Sciatic nerve (tissue), 2 donors: Measurements from ENCODE around the gene VN1R4. TPM values are rescaled to one million over a fixed set of nuclear protein-coding genes. Genes with fewer than 3 reads are reported as not detected.
"Not testable (repeated sequence)": the region's sequence is repeated elsewhere in the genome, so short reads cannot be mapped to it uniquely, and the experiment has no call there.

Experiments
- ATAC-seq: fragments of 200-7000 bp; cut with Tn5 transposase; one replicate; pipeline ENCODE4 v1.9.1; 2020; ENCODE audit warnings: mild to moderate bottlenecking, moderate library complexity
- DNase-seq: peaks from one replicate; pipeline ENCODE4 v3.0.0-alpha.2; 2020; ENCODE audit warnings: low spot score
- intact Hi-C: fragments of 100-400 bp; cut with DNase I; formaldehyde crosslinking; loops from one replicate; pipeline ENCODE4 v1.14.2; 2022
- total RNA-seq: library from RNA; stranded (reverse); fragmentation: NEBNext Ultra II Directional; extraction: Animal tissue kit (Norgen Biotek cat#: 25700); gene quantifications from one replicate; pipeline ENCODE4 v1.2.1, GENCODE V29; 2021
- donor health status: DM: no; HTN: no; CAD: no.
- donor health status: DM: no; HTN: no; CAD: no.

The VN1R4 gene, protein sequence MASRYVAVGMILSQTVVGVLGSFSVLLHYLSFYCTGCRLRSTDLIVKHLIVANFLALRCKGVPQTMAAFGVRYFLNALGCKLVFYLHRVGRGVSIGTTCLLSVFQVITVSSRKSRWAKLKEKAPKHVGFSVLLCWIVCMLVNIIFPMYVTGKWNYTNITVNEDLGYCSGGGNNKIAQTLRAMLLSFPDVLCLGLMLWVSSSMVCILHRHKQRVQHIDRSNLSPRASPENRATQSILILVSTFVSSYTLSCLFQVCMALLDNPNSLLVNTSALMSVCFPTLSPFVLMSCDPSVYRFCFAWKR
- not detected for total RNA-seq

DNA sequence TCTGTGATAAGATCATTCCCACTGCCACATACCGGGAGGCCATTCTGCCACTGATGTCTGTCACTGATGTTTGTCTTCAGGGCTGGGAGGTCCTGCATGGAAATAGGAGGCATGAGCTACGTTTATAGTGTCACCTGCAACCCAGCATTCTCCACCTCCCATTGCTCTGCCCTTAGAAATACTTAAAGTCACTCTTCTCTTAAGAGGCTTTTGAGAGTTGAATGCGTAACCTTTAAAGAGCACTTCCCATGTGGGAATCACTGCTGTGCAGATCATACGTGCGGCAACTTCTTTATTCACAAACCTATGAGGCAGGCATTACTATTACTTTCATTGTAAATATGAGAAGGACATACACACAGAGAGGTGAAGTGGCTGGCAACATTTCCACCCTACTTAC lies at the start of gene VN1R4:
Gene VN1R4, minus strand, starts transcription at position 101 of the 400 bp plus-strand sequence. Its CDS starts 58 bp downstream, at position 43.
- ATAC-seq, intact Hi-C loops, DNase-seq: not testable (repeated sequence)

DNA sequence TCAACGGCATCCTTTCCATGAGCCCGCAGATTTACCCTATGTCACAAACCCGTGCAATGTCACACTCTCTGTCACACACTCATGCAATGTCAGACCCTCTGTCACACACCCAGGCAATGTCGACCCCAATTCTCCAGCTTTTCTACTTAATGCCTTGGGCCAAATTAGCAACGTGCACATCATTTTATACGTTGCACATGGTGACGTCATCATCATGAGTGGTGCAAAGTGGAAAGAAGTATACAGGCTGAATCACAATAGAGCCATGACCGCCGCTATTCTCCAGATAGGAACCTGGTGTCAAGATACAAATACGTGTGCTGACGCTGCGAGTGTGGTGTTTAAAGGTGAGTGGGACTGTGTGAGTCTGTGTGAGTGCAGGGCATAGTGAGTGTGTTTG lies 44.4 kb upstream of the VN1R4 start:
- no peak for DNase-seq
- intact Hi-C loops = no loop called here
- no peak for ATAC-seq

DNA sequence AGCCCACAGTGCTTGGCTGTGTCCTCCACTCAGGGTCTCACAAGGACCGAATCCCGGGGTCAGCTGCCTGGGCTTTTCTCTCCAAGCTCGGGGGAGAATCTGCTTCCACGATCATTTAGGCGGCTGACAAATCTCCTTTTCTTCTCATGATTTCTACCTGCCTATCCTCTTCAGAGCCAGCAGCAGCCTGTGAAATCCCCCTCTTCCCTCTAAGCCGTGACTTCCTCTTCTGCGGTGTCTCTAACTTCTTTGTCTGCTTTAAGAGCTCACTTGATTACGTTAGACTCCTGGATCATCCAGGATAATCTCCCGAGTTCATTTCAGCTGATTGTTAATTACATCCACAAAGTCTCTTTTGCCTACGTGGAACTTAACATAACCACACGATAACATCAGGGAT lies 43.5 kb upstream of the VN1R4 start:
- intact Hi-C loops = no loop called here
- ATAC-seq (no peak), DNase-seq (no peak)

DNA sequence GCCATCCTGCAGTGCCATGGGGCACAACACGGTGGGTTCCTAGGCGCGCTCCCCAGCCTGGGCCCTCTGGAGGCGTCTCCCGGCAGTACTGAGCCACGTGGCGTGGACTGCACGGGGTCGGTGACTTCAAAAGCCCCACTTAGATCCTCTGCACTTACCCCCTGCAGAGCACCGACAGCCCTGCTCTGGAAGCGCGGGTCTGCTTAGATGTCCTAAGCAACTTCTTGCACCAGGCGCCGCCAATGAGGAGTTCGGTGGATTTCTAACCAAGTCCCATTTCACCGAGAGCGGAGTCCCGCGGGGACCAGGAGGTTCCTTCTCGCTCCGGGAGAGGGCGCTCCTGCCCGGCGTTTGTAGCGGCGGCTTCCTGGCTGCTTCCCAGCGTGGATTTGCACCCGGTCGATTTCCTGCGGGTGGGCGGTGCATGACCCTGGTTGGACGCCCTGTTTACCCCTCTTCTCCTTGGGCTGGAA lies 40.9 kb upstream of the VN1R4 start:
- no peak for ATAC-seq
- DNase-seq = no peak
- intact Hi-C loops = no loop called here

DNA sequence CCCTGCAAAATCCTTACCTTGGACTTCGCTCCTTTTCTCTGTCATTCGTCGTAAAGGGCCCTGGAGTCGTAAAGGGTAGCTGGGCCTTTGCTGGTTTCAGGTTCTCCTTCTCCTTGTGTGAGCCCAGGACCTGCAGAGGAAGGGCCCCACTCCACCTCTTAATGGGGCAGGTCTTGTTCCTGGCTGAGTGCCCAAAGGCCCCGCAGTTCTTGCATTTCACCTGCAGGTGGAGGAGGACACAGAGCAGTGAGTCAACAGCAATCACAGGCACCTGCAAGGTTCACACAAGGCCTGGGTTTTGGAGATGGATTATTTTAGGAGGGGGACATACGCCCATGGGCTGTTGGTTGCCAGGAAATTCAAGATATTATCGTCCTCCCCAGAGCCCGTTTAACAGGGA lies 33.8 kb upstream of the VN1R4 start:
- DNase-seq, intact Hi-C loops, ATAC-seq: not testable (repeated sequence)

DNA sequence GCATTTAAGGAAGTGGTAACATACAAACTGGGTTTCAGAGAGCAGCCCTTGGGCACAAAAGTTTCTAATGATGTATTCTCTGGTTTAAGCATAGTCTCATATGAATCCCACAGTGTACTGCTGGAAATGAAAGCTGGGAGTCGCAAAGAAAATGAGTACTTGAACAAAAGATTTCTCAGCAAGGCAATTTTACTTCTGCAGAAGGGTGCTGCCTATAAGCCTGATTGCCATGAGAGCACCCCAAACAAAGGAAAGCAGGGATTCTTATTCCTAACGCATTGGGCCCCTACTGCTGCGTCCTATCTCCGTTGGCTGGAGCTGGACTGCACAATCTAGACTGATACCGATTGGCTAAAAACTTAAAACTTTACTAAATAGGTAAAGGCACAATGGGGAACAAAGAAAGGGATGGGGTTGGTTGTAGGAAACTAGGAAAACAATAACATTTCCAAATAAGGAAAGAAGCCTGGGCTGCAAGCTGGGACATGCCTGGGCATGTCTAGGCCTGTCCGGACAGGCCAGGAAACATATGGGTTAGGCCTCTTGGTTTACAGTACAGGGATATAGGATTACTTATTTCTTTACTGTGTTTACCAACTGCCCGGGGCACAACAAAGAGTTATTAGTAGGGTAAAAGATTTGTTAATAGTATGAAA lies 27.4 kb upstream of the VN1R4 start:
- intact Hi-C loops = no loop called here
- ATAC-seq (no peak), DNase-seq (no peak)

DNA sequence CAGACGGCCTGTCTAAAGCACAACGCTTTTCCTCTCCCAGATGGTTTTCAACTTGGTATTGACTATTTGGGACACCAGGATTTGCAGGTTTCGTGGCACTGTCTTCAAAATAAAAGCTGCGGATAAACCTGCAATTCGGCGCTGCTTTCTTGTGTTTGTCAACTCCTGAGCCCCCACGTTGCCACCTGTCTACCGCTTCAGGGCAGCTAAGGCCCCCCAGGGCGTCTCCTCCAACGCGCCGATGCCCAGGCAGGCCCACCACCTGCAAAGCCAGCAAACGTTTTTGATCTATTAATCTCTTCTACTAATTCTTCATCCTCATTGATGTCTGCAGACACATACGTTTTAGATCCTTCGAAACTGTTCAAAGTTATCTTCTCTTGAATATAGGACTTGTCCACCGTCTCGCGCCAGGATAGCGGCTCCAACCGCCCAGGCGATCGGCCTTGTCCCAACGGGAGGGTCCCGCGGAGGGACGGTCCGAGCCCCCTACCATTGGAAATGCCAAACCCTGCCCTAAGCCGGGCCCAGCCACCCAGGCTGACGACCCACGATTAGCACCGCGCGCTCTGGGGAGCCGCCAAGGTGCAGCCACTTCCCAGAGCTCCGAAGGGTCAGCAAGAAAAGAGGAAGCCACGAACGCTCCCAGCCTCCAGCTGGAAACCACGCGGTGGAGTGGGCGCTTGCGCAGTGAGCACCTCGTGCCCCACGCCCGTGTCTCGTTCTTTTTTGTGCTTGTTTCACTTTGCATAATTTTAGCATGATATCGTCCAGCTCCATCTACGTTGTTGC lies 23.4 kb upstream of the VN1R4 start:
- DNase-seq = no peak
- intact Hi-C loops = no loop called here
- no peak for ATAC-seq

DNA sequence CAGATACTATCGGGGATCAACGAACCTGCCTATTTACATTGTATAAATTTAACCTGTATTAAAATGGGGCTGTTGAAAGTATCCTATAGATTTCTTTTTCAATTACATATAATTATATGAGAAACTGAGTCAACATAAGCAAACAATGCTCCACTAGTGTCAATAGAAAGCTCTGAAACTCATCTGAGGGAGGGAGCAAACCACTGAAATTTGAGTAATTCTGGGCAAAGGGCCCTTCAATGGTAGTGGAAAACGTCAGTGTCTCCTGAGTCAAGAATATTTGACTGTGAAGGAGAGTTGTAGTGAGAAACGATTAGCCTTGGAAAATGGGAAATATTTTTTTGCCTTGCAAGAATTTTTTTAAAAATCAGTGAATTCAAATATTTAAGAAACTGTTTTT lies 17.6 kb upstream of the VN1R4 start:
- intact Hi-C loops = no loop called here
- no peak for DNase-seq
- ATAC-seq = no peak

DNA sequence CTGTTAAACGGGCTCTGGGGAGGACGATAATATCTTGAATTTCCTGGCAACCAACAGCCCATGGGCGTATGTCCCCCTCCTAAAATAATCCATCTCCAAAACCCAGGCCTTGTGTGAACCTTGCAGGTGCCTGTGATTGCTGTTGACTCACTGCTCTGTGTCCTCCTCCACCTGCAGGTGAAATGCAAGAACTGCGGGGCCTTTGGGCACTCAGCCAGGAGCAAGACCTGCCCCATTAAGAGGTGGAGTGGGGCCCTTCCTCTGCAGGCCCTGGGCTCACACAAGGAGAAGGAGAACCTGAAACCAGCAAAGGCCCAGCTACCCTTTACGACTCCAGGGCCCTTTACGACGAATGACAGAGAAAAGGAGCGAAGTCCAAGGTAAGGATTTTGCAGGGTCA lies 14.4 kb upstream of the VN1R4 start:
- DNase-seq, intact Hi-C loops, ATAC-seq: not testable (repeated sequence)

DNA sequence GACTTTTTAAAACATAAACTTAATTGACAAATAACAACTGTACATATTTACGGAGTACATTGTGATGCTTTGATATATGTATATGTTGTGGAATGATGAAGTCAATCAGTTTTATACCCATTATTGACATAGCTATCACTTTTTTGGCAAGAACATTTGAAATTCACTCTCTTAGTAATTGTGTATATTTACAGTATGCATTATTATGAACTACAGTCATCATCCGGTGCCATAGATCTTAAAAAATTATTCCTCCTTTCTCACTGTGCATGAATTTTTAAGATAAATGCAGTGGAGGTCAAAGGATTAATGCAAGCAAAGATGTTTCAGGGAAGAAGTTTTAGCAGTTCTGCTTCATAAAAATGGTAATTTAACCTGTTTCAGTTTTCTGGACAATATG lies 8.0 kb upstream of the VN1R4 start:
- DNase-seq (no peak), ATAC-seq (no peak)

DNA sequence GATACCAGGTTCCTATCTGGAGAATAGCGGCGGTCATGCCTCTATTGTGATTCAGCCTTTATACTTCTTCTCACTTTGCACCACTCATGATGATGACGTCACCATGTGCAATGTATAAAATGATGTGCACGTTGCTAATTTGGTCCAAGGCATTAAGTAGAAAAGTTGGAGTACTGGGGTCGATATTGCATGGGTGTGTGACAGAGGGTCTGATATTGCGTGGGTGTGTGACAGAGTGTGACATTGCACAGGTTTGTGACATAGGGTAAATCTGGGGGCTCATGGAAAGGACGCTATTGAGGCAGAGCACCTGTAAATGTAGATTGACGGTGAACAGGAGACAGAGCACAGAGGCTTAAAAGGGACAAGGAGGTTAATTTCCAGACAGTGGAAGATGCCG lies 4.5 kb upstream of the VN1R4 start:
- ATAC-seq (no peak), DNase-seq (no peak)
- intact Hi-C loops = no loop called here

More for the DNA sequence above, 8.0 kb upstream of the VN1R4 start:
- intact Hi-C loops = no loop called here

DNA sequence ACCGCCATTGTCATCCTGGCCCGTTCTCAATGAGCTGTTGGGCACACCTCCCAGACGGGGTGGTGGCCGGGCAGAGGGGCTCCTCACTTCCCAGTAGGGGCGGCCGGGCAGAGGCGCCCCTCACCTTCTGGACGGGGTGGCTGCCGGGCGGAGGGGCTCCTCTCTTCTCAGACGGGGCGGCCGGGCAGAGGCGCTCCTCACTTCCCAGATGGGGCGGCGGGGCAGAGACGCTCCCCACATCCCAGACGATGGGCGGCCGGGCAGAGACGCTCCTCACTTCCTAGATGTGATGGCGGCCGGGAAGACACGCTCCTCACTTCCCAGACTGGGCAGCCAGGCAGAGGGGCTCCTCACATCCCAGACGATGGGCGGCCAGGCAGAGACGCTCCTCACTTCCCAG lies 2.3 kb upstream of the VN1R4 start:
- ATAC-seq, DNase-seq, intact Hi-C loops: not testable (repeated sequence)

DNA sequence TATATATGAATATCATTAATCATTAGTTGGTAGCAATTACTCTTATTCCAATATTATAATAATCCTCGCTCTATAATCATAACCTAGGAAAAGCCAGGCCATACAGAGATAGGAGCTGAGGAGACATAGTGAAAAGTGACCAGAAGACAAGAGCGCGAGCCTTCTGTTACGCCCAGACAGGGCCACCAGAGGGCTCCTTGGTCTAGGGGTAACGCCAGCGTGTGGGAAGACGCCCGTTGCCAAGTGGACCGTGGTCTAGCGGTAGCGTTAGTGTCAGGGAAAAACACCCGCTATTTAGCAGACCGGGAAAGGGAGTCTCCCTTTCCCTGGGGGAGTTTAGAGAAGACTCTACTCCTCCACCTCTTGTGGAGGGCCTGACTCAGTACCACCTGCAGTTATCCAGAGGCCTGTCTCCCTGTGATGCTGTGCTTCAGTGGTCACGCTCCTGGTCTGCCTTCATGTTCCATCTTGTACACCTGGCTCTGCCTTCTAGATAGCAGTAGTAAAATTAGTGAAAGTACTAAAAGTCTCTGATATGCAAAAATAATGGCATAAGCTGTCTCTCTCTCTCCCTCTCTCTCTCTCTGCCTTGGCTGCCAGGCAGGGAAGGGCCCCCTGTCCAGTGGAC lies 9.7 kb downstream of the VN1R4 start, which contains the start of gene VN1R2:
Gene VN1R2, plus strand, starts transcription at position 578 of the 628 bp plus-strand sequence. CDS start 84 bp downstream, outside the sequence.
- DNase-seq, ATAC-seq, intact Hi-C loops: not testable (repeated sequence)

DNA sequence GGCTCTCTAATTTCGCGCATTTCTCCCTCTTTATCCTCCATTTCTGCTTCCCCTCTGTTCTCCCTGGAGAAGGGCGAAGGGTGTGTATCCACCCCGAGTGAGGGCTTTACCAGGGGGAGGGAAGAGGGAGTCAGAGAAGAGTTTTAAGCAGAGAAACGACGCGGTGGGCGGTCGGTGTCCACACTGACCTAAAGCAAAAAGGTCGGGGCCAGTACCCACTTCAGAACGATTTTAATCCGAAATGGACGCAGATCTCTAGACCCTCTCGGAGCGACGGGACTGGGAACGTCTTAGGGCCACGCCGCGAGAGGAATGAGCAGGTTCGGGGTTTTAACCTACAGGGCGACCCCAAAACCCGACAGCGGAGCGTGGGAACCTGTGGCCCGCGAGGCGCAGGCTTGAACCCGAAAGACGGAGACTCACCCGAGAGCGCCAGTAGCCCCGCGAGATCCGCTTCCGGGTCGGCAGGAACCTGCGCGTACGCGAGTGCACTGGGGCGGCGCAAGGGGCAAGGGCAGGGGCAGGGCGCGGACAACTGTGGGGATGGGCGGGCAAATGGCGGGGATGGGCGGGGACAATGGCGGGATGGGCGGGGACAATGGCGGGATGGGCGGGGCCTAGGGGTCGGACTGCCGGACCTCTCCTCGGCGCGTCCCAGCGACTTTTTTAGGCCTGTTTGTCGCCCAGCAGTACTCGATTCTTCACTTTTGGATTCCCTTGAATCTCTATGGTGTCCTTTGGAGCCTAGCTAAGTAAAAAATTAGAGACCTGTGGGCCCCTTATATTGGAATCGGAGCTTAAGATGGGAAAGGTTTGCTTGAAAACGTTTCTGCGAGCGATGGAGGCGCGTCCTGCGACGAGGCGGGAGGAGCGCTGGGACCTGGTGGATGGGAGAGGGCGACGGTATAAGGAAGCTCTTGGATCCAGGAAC lies 12.8 kb downstream of the VN1R4 start, which contains the start of gene ZNF677:
Gene ZNF677, minus strand, starts transcription at position 463 of the 931 bp plus-strand sequence. CDS start 3,323 bp downstream, outside the sequence.
- DNase-seq (peak; percentile 95), ATAC-seq (peak; percentile 100)
- intact Hi-C loops = no loop called here

DNA sequence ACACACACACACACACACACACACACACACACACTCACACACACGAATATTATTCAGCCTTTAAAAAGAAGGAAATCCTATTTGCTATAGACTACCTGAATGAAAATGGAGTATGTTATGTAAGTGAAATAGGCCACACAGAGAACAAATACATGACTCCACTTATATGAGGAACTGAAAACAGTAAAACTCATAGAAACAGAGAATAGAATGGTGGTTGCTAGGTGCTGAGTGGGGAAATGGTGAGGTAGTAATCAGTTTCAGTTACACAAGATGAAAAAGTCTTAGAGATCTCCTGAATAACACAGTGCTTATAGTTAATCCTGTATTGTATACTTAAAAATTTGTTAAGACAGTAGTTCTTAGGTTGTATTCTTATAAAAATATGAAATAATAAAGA lies 21.0 kb downstream of the VN1R4 start:
- intact Hi-C loops = no loop called here
- no peak for ATAC-seq
- DNase-seq = no peak

DNA sequence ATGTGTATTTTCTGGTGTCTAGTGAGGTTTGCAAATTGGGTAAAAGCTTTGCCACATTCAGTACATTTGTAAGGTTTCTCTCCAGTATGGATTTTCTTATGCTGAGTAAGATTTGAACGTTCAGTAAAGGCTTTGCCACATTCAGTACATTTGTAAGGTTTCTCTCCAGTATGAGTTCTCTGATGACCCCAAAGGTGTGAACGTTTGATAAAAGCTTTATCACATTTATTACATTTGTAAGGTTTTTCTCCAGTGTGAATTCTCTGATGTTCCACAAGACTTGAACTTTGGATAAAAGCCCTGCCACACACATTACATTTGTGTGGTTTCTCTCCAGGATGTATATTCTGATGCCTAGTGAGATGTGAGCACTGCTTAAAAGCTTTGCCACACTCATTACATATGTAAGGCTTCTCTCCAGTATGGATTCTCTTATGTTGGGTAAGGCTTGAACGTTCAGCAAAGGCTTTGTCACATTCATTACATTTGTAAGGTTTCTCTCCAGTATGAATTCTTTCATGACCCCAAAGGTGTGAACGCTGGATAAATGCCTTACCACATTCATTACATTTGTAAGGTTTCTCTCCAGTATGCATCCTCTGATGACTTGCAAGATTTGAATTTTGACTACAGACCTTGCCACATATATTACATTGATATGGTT lies 30.3 kb downstream of the VN1R4 start:
- intact Hi-C loops = no loop called here
- ATAC-seq (no peak), DNase-seq (no peak)

DNA sequence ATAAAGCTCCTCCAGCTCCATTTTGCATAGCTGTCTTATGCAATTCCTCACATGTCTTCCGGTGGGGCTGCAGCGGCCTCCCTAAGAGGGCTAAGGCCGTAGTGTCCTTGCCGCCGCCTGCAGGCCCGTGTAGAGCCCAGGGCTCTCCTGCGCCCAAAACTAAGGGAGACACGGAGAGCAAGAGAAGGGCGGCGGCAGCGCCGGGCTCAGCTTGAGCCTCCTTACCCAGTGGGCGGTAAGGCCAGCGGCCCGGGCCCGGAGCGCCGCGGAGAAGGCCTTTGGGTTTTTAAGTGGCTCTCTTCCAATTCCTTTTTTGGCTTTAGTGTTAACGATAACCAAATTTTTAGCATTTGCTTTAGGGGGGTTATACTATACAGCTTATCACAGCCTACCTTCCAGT lies 42.9 kb downstream of the VN1R4 start:
- no peak for ATAC-seq
- intact Hi-C loops = no loop called here
- no peak for DNase-seq
